Endothelial cell of umbilical vein (primary cell): ENCODE measurements around the gene FCN2.

Experiments used
- EZH2 ChIP-seq: IDR thresholded peaks from 2 replicates; pipeline ENCODE4 v1.6.1; 2012; ENCODE audit warnings: borderline replicate concordance, low read depth, mild to moderate bottlenecking, moderate library complexity, low read length, inconsistent platforms; ENCODE audit not compliant: severe bottlenecking
- FOS ChIP-seq: IDR thresholded peaks from 2 replicates; pipeline ENCODE4 v1.6.1; 2011; ENCODE audit warnings: mild to moderate bottlenecking, low read length, moderate library complexity, borderline replicate concordance; ENCODE audit not compliant: insufficient read depth
- GATA2 ChIP-seq: IDR thresholded peaks from 2 replicates; pipeline ENCODE4 v1.7.0; 2011; ENCODE audit warnings: low read depth, mild to moderate bottlenecking, moderate library complexity, mixed read lengths, low read length; ENCODE audit not compliant: insufficient read length, insufficient read depth
- JUN ChIP-seq: IDR thresholded peaks from 2 replicates; pipeline ENCODE4 v1.6.1; 2011; ENCODE audit warnings: borderline replicate concordance, low read depth; ENCODE audit not compliant: insufficient read length, insufficient read depth
- MYC ChIP-seq: IDR thresholded peaks from one replicate; pipeline ENCODE4 v1.6.1; 2011; ENCODE audit warnings: mild to moderate bottlenecking, low read depth, low read length
- POLR2A ChIP-seq: IDR thresholded peaks from 2 replicates; pipeline ENCODE4 v1.6.1; 2012; ENCODE audit warnings: low read depth, mild to moderate bottlenecking, control low read depth, low read length
- POLR2AphosphoS5 ChIP-seq: IDR thresholded peaks from 2 replicates; pipeline ENCODE4 v1.6.1; 2012; ENCODE audit warnings: low read depth, mild to moderate bottlenecking, control low read depth, low read length, moderate library complexity; ENCODE audit not compliant: insufficient read depth
- TF ChIP-seq, protein P1 (sequence below), 2 donors: IDR thresholded peaks; 1 replicate in 1 of 2; 2 replicates in 1 of 2; pipeline ENCODE4 v1.5.1; 2011; ENCODE audit warnings: low read length in 2 of 2, mild to moderate bottlenecking in 2 of 2, moderate library complexity in 2 of 2, control low read depth in 1 of 2, inconsistent platforms in 1 of 2, low read depth in 1 of 2; ENCODE audit not compliant: insufficient read depth in 1 of 2; ENCODE audit errors: extremely low read depth in 1 of 2
- TF ChIP-seq, protein P2 (sequence below): IDR thresholded peaks from 2 replicates; pipeline ENCODE4 v1.6.1; 2011; ENCODE audit not compliant: insufficient read depth, insufficient read length

DNA sequence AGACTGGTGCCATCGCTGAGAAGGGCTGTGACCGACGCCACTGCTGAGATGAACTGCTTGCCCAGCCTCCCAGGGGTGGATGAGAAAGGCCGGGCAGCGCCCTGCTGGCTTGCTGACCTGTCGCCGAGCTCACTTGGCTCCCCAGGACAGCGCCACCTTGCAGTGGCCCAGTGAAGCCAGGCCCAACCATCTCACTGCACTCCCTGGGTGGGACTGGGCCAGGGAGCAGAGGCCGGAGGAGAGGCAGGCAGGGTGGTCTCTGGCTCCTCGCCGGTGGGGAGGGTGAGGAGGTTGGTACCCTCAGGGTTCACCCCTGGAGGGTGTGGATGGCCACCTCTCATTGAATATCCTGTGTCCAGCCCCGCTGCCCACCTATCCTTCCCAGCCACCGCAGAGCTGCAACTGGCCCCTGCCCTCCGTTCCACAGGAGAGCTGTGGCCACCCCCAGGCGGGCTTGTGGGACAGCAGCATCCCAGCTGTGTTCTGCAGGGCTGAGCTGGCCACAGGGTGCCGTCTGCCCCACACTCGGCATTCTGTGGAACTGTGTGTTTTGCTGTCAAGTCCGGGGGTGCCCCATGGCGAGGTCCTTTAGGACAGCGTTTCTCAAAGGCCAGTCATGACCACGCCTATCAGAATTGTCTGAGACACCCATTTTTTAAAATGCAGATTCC is 41.0 kb upstream of the FCN2 start:
- TF ChIP-seq FOS (no peak), POLR2A (no peak), POLR2AphosphoS5 (no peak), EZH2 (no peak), MYC (no peak), JUN (no peak), GATA2 (no peak)
- TF ChIP-seq, protein P1, sequence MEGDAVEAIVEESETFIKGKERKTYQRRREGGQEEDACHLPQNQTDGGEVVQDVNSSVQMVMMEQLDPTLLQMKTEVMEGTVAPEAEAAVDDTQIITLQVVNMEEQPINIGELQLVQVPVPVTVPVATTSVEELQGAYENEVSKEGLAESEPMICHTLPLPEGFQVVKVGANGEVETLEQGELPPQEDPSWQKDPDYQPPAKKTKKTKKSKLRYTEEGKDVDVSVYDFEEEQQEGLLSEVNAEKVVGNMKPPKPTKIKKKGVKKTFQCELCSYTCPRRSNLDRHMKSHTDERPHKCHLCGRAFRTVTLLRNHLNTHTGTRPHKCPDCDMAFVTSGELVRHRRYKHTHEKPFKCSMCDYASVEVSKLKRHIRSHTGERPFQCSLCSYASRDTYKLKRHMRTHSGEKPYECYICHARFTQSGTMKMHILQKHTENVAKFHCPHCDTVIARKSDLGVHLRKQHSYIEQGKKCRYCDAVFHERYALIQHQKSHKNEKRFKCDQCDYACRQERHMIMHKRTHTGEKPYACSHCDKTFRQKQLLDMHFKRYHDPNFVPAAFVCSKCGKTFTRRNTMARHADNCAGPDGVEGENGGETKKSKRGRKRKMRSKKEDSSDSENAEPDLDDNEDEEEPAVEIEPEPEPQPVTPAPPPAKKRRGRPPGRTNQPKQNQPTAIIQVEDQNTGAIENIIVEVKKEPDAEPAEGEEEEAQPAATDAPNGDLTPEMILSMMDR (IDR thresholded peaks at IDR 0.05; ENCODE audit: extremely low read depth in 1 of 2, insufficient read depth in 1 of 2, low read depth in 1 of 2, low read length in 2 of 2) = no peak
- TF ChIP-seq, protein P2, sequence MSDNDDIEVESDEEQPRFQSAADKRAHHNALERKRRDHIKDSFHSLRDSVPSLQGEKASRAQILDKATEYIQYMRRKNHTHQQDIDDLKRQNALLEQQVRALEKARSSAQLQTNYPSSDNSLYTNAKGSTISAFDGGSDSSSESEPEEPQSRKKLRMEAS = no peak
